Activated T-cell treated with anti-CD3 and anti-CD28 coated beads, Interleukin-2, amount 50 U/mL, for 1 hour (primary cell): Measurements from ENCODE around the gene PLA2G4B.

ENCODE experiments used
- DNase-seq: peaks from one replicate; pipeline ENCODE4 v3.0.0-alpha.2; 2020

PLA2G4B gene, protein sequence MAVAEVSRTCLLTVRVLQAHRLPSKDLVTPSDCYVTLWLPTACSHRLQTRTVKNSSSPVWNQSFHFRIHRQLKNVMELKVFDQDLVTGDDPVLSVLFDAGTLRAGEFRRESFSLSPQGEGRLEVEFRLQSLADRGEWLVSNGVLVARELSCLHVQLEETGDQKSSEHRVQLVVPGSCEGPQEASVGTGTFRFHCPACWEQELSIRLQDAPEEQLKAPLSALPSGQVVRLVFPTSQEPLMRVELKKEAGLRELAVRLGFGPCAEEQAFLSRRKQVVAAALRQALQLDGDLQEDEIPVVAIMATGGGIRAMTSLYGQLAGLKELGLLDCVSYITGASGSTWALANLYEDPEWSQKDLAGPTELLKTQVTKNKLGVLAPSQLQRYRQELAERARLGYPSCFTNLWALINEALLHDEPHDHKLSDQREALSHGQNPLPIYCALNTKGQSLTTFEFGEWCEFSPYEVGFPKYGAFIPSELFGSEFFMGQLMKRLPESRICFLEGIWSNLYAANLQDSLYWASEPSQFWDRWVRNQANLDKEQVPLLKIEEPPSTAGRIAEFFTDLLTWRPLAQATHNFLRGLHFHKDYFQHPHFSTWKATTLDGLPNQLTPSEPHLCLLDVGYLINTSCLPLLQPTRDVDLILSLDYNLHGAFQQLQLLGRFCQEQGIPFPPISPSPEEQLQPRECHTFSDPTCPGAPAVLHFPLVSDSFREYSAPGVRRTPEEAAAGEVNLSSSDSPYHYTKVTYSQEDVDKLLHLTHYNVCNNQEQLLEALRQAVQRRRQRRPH

DNA sequence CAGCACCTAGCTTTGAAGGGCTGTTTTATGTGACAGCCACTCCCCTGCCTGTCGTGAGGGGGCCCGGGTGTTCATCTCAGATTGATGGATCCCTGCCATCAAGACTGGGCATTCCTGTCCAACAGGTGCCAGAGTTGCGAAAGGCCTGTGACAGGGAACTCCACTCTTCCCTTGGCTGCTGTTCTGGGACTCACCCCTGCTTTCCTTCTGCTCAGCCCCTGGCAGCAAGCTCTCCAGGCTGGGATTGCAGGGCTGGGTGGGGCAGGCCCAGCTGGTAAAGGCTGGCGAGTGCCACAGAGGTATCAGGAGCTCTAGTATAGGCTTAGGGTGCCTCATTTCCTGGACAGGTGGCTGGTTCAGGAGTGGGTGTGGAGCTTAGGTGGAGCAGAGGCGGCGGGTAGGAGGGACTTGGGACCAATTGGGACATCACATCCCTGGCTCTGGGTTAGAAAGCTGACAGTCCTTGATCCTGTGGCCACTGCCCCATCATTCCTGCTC, at the start of gene PLA2G4B:
PLA2G4B (plus strand) TSS at position 448 of the 498 bp plus-strand sequence. CDS start 67 bp downstream, outside the sequence.
- DNase-seq, result no peak

DNA sequence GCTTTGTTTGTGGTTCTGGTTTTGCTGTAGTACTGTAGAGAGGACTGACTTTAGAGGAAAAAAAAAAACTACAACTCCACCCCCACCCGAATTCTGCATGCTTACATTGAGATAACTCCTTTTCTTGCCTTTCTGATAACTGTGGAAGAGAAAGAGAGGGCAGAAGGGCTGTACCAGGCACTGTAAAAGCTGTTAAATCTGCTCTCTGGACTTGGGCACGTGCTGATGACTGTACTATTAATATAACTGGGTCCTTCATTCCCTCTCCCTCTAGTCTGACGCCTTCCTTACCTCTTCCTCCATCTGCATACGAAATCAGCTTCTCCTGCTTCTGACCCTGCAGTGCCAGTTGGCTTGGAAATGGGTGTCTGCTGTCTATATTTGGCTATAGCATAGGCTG, 49.4 kb upstream of the PLA2G4B start:
- no peak for DNase-seq

DNA sequence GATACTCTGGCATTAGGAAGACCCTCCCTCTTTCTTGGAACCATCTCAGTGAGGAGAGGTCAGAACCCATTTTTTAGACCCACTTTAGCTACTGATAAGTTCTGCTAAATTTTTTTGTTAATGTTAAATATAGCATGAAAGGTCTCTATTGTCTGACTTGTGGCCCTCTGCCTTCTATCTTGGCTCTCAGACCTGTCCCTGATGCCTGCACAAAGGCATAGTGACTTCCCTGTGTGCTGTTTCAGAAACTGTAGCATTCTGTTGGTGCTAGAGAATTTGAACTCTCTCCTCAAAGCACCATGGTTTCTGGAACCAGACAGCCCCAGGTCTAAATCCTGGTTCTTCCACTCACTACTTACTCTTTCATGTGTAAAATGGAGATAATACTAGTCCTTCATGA, 49.0 kb upstream of the PLA2G4B start:
- no peak for DNase-seq

DNA sequence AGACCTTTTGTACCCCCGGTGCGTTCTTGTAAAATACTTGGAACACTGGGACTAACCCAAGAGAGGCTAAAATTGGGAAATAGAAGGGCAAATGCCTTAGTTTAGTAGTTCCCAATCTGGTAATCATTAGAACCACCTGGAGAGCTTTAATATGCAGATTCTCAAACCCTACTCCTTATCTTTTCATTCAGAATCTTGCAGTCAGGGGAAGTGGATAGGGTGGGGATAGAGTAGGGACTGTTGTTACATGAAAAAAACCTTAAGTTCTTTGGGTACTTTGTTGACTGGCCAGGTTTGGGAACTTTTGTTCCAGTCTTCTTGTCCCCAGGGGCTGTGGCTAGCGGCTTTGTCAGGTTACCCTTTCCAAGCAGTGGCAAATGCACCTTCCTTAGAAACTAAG, 48.5 kb upstream of the PLA2G4B start:
- DNase-seq, result no peak

DNA sequence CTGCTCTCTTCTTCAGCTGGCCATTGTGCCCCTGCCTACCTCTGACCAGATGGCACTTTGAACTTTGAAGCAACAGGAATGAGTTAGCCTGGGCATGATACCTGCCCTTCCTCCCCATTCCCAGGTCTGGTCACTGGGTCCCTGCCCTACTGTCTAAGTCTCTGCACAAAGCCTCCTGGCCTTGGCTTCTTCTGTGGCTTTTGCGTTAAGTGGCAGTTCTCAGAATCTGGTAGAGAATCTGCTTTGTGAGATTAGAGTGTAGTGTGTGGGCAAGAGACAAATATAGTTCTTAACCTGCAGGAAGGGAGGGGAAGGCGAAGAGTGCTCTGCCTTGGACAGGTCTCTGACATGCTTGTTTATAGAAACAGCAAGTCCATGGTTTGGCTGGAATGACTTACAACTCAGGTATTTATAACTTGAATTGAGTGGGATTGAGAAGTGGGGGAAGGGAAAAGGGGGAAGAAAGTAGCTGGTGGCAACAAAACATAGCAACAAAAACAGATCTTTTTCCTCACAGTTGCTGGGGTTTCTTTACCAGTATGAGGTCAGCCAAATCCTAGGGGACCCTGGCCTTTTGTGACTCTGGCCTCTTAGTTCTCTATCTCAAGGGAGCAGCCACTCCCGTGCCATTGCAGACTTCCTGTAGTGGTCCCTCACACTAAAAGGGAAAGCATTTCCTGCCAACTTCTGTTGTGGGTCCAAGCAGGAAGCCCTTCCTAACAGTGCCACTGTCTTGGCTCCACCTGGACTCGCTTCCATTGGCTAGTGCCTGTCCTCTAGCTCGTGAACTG, 47.7 kb upstream of the PLA2G4B start:
- DNase-seq, result no peak

DNA sequence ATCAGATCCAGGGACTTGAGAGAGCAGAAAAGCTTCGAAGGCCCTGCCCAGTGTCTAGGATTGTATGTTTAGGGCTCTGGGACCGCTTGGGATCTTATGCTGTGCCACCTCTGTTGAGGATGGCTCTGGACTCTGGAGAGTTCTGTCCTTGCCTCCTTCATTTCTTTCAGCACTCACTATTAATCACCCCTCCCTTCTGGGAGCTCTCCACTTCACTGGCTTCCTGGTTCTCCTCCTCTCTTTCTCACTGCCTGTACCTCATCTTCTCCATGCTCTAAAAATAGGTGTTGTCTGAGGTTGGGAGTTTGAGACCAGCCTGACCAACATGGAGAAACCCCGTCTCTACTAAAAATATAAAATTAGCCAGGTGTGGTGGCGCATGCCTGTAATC, 47.1 kb upstream of the PLA2G4B start:
- no peak for DNase-seq

DNA sequence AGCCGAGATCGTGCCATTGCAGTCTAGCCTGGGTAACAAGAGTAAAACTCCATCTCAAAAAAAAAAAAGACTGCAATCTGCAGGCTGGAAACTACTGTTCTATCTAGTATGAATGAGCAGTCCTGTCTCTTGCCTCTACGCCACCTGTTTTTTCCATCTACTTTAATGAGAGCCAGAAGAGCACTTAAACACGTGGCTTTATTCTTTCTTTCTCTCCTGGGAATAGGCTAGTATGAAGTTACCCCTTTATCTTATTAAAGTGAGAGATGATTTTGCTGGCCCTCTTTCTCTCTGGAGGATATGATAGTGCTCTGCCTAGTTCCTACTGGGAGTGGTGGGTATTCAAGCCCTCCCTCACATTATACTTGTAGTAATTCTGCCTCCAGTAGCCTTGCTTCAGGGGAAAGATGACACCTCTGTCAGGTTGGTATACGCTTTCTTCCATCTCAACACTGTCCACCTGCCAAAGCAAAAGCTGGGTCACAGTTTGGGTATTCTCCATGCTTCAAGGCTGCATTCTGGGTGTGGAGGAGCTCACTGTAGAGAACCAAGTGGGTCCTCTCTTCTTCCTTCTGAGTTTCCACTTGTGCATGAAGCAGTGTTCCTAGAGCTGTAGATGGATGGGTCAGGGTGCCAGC, 46.5 kb upstream of the PLA2G4B start:
- DNase-seq, result no peak

DNA sequence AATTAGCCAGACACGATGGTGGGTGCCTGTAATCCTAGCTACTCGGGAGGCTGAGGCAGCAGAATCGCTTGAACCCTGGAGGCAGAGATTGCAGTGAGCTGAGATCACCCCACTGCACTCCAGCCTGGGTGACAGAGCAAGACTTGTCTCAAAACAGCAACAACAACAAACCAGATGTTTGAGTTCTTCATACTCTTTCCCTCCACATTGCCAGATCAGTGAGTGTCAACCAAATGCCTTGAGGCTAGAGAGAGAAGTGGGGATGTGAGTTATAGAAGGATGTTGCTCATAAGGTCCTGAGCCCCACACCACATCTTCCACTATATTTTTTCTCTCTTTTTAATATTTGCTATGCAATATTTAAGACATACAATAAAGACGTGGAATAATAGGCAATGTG, 44.6 kb upstream of the PLA2G4B start:
- DNase-seq, result no peak

DNA sequence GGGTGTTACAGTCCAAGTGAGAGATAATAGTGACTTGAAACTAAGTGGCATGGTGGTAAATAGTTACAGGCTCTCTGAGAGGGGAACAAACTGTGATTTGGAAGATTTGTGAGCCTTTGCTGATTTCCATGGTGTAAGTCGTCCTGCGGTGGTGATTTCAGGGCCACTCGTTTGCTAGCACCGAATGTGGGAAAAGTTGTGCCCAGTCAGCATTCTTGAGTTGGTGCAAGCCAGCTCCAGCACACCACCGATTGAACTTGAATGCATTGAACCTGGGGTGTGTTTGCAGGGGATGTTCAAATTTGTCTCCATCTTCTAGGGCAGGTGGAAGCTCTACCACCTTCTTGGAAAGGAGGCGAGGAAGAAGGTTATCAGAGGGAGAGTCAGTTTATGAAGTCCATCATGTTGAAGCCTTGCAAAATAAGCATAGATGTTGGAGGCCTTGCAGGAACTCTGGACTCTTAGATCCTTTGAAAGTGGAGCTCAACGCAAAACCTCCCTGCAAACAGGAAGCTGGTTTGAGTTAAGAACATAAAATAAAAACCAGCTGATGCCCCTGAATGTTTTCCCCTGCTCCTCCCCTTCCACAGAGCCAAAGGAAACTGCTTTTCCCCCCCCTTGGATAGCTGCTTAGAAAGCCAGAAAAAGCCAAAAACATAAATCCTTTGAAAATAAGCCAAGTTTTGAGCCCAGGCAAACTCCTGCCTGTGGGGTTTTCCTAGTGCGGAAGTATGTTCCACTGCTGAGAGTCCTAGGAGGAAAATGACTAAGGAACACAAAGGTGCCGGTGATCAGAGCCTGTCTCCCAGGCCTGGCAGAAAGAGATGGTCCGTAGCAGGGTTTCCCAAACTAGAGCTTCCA, 42.4 kb upstream of the PLA2G4B start:
- no peak for DNase-seq

DNA sequence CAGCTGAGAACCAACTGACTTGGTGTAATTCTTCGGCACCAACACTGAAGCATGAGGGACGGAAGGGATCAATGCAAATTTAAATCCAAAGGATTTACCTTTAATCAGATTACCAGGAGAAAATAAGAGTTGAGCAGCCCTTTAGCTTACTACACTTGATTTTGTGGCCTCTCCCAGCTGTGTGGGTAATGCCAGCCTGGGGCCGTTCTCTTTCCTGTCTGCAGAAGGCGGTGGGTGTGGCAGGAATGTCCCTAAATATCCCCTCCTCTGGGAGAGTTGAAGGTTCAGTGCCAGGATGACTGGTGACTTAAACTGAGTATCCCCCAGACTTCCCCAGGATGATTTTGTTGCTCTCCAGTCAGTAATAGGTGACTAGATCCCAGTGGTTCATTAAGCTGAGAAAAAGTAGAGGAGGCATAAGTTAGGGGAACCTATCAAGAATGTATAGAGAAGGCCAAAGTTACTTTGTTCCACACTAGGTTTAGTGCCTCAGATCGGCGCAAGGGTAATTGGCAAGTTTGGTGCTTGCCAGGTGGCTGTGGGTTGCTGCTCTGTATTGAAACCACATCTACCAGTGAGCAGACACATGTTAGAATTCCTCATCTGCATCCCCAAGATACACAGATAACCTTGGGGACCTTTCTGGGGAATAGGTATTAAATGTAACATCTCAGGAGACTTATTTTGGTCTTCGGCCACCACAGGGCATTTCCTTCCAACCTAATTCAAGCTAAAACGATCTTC, 41.3 kb upstream of the PLA2G4B start:
- DNase-seq, result no peak

DNA sequence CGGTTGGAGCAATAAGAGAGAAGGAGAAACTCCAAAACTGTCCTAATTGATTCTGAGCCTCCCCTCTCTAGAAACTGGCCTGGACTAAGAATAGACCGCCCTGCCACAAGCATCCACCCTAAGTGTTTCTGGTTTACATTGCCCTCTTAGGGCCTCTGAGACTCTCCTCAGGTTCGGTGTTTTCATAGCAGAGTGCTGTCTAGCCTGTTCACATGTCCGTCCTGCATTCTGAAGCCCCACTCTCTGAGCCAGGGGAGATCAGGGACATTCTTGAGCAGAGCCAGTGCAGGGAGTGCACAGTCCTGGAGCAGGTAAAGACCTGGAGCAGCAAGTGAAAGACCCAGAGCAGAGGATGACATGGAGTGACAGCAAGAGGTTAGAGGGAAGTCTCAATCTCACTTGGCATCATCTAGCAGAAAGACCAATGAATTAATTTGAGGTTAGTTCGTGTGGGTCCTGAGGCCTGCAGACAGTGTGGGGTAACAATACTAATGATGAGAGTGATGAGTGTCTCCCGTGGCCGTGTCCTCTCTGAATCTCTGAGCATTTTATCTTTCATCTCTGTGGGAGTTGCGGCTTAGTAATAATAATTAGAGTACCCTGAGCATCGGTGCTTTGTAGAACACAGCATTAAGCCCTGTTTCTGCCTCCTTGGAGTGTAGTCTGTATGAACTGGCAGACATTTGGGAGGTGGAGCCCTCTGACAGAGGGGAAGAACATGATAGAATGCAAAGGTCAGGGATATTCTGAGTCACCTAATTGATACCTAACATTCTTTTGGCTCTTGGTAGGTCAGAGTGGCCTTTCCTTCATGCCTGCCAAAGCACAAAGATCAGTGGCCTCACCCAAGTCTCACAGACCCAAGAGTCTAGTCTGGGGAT, 39.8 kb upstream of the PLA2G4B start:
- DNase-seq, result no peak

DNA sequence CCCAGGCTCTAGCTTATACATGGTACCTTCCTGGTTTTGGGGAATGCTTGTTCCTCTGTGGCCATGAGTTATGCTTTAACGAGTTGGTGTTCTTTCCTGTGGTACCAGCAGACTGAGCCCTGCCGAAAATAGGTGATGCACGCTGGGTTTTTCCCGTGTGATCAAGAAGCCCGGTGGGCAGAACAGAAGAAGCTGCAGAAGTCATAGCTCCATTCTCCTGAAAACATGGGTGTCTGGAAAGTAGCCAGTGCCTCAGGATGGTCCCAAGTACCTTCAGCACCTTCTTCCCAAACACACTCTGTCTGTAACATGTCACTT, 39.2 kb upstream of the PLA2G4B start:
- no peak for DNase-seq

DNA sequence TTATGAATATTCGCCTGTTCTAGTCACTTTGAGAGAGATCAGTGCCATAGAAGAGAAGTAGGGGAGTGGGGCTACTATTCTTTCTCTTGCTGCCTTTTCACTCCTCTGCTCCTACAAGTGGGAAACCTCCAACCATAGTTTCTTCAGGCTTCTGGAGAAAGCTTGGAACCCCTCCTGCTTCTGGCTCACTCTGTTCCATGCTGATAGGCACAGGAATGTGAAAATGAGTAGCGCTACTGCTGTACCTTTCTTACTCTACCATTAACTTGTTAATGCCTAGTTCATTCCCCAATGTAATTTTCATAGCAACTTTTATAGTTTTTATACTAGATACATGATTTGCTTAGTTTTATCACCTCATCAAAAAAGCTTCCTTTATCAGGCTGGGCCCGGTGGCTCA, 37.5 kb upstream of the PLA2G4B start:
- DNase-seq, result no peak

DNA sequence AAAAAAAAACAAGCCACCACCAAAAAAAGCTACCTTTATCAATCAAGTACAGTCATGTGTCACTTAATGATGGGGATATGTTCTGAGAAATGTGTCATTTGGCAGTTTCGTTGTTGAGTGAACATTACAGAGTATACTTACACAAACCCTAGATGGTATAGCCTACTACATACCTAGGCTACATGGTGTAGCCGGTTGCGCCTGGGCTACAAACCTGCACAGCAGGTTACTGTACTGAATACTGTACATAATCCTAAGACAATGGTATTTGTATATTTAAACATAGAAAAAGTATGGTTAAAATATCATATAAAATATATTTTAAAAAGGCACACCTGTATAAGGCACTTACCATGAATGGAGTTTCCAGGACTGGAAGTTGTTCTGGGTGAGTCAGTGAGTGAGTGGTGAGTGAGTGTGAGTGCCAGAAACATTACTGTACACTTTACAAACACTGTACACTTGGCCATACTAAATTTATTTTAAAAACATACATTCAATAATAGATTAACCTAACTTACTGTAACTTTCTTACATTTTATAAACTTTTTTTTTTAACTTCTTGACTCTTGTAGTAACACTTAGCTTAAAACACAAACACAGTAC, 36.7 kb upstream of the PLA2G4B start:
- DNase-seq, result no peak

DNA sequence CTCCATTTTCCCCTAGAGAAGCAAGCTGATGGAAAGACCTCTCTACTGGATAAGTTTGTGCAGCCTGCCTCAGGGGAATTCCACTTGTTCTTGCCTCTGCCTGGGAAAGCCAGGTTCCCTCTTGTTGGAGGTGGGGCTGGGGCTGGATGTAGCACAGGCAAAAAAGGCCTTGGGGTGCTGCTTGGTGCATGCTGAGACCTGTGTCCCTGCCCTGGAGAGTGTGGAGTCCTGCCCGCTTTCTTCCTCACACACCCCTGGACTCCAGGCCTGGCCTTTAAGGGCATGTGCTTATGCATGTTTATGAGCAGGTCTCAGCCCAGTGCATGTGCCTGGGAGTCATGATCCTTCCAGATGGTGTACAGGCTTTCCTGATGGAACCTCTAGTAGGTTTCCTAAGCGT, 34.3 kb upstream of the PLA2G4B start:
- no peak for DNase-seq

DNA sequence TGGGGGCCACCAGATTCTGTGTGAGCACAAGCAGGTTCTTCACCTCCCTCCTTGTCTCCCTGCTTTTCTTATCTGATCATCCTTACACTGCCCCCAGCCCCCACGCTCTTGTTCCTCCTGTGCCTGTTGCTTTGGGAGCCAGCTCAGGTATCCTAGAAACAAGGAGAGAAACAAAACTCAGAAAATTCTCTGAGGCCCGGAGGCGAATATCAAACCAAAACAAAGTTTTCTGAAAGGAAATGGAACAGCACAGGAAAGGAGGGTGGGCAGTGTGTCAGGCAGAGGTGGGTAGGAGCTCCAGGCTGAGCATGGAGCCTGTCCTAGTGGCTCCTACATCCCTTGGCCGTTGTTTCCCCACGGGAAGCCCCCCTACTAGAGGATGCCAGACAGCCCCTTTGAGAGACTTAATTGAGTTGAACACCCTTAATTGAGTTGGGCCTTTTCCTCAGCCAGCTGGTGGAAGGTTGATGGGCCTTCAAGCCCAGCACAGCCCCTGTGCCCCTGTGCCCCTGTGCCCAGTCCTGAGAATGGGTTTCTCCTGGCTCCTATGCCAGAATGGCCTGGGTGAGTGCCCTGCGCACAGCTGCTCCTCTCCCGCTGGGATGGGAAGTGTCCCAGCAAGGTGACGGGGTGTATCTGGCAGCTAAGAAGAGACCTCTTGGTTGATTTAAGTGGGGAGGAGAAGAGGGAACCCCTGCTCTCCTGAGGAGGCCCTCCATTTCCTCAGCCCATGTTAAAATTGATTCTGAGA, 33.6 kb upstream of the PLA2G4B start:
- no peak for DNase-seq

DNA sequence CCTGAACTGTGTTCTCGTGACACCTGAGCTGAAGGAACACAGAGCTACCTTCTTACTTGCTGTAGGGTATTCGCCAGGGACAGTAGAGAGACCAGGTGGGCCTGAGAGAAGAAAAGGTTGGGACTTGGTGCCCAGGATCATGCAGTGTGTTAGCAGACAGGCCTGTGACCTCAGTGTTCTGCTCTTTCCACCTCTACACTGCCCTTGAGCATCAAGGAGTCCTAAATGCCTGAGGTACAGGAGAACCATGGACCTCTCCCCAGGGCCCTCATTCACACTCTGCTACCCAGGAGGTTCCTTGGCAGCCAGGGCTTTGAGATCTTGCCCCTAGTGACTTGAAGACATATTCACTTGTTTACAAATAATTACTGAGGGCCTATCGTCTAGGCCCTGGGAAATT, 32.9 kb upstream of the PLA2G4B start:
- DNase-seq, result no peak

DNA sequence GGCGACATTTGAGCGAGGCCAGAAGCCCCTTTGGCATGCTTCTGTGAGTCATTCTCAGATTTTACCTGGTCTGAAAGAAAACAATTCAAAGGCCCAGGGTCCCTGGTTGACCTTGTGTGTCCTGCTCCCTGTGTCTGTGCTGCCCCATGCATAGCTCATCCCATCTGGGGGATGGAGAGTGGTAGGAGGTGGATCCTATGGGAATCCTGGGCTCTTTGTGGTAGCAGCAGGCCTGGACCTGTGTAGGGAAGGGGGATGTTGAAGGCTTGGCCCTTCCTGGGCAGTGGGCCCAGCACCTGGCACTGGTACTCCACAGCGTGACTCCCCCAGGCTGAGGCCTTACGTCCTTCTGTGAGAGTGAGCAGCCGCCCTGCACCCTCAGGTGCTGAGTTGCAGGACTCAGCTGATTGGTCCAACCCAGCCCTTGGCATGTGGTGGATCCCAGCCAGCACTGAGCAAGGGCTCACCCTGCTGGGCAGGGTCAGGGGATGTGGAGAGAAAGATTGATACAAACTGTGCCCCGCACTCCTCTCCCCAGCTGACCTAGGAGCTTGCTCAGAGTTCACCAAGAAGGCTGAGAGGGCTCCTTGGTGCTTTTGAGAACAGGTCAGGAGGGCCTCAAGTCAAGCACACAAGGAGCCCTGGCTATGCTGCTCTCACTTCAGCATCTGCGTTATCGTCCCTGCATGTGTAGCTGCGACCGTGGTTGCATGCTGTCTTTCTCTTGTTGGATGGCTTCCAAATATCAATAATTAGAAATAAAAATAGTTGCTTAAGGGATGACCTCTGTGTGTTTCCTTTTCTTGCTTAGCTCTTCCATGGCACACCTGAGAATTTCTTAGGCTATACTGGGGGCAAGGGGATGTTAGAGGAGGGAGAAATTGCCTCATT, 32.1 kb upstream of the PLA2G4B start:
- DNase-seq, result no peak
